Esophagus (tissue), 2 donors: ENCODE results near the gene SLC16A3. TPM values are rescaled to one million over a fixed set of nuclear protein-coding genes. Genes with fewer than 3 reads are reported as not detected.

Experiments
- H3K27ac ChIP-seq, 2 donors: one replicate each; pipeline ENCODE4 v1.5.1; 2013; ENCODE audit warnings: low read depth in 2 of 2, mild to moderate bottlenecking in 2 of 2, inconsistent platforms in 1 of 2, low read length in 1 of 2, moderate library complexity in 1 of 2
- H3K27me3 ChIP-seq, 2 donors: one replicate each; pipeline ENCODE4 v1.6.1; 2013; ENCODE audit warnings: low read length in 2 of 2, control low read depth in 1 of 2, mild to moderate bottlenecking in 1 of 2; ENCODE audit not compliant: insufficient read depth in 2 of 2, control insufficient read depth in 1 of 2
- H3K36me3 ChIP-seq, 2 donors: one replicate each; pipeline ENCODE4 v1.6.1; 2013; ENCODE audit warnings: low read length in 1 of 2; ENCODE audit not compliant: control insufficient read depth in 2 of 2, insufficient read depth in 2 of 2
- H3K4me1 ChIP-seq, 2 donors: one replicate each; pipeline ENCODE4 v1.6.1; 2013; ENCODE audit warnings: low read length in 1 of 2; ENCODE audit not compliant: control insufficient read depth in 2 of 2, insufficient read depth in 2 of 2
- H3K4me3 ChIP-seq, 2 donors: one replicate each; pipeline ENCODE4 v1.5.1; 2013; ENCODE audit warnings: low read length in 2 of 2, mild to moderate bottlenecking in 2 of 2, low read depth in 1 of 2, moderate library complexity in 1 of 2
- H3K9me3 ChIP-seq, 2 donors: one replicate each; pipeline ENCODE4 v1.6.1; 2013; ENCODE audit warnings: mild to moderate bottlenecking in 2 of 2, low read depth in 1 of 2, low read length in 1 of 2, moderate library complexity in 1 of 2; ENCODE audit not compliant: control insufficient read depth in 2 of 2, insufficient read depth in 1 of 2
- WGBS, 2 donors: extraction: QIAGEN DNeasy Blood & Tissue Kit; methylation state at CpG; one replicate each; pipeline ENCODE4 v1.1.7; 2013; 5-methylcytosine and 5-hydroxymethylcytosine counted together
- polyA plus RNA-seq, 2 donors: library from polyadenylated mRNA; stranded (reverse); fragments of 200-250 nt; gene quantifications; one replicate each; pipeline ENCODE4 v1.2.3, GENCODE V29; 2013
- donor health status: healthy with polysubstance abuse.
- donor health status: Bipolar disorder and iron deficiency.

SLC16A3 gene
- polyA plus RNA-seq, 2 donors: 17.5 to 41.0 TPM

GRCh38 chr17:82235775-82236141 is 6.9 kb downstream of the SLC16A3 start:
- Histone ChIP-seq H3K27me3 (no peaks in the 10 kb centered on the region), H3K4me3 (peak overlapping the region in 1 of 2 donors; percentile 3), H3K4me1 (peaks cover 17 to 46% of the 10 kb centered on the region in 2 donors), H3K9me3 (no peaks in the 10 kb centered on the region), H3K36me3 (peaks cover 0 to 8% of the 10 kb centered on the region in 2 donors), H3K27ac (peak overlapping the region; percentile 42)
- WGBS, 2 donors: 51 to 69% methylated on average over 14 to 15 of the region's 15 CpGs

GRCh38 chr17:82236142-82236971 is 7.5 kb downstream of the SLC16A3 start:
- H3K36me3 ChIP-seq: peaks cover 0 to 14% of the 10 kb centered on the region in 2 donors
- peaks cover 22 to 51% of the 10 kb centered on the region in 2 donors for H3K4me1 ChIP-seq
- H3K27me3 ChIP-seq: no peaks in the 10 kb centered on the region
- peak overlapping the region in 1 of 2 donors; percentile 3 for H3K4me3 ChIP-seq
- no peaks in the 10 kb centered on the region for H3K9me3 ChIP-seq
- peak overlapping the region; percentile 42 for H3K27ac ChIP-seq
- 41% methylated on average over 42 to 44 of the region's 44 CpGs for WGBS, 2 donors

GRCh38 chr17:82237083-82237745 is 8.4 kb downstream of the SLC16A3 start:
- H3K36me3 ChIP-seq: peaks cover 0 to 14% of the 10 kb centered on the region in 2 donors
- no peak overlapping the region for H3K27ac ChIP-seq
- no peak overlapping the region for H3K4me3 ChIP-seq
- 93 to 94% methylated on average over 57 to 59 of the region's 59 CpGs for WGBS, 2 donors
- no peaks in the 10 kb centered on the region for H3K27me3 ChIP-seq
- peaks cover 25 to 58% of the 10 kb centered on the region in 2 donors for H3K4me1 ChIP-seq
- H3K9me3 ChIP-seq: no peaks in the 10 kb centered on the region

- peak overlapping the region; percentile 68 to 83 for H3K27ac ChIP-seq
These were observed 9.1 kb downstream of the SLC16A3 start for GRCh38 chr17:82237746-82238471.

GRCh38 chr17:82238472-82239201 is 9.8 kb downstream of the SLC16A3 start:
- no peaks in the 10 kb centered on the region for H3K27me3 ChIP-seq
- H3K4me1 ChIP-seq: peaks cover 25 to 67% of the 10 kb centered on the region in 2 donors
- H3K9me3 ChIP-seq: no peaks in the 10 kb centered on the region
- H3K36me3 ChIP-seq: peaks cover 6 to 20% of the 10 kb centered on the region in 2 donors
- 19 to 27% methylated on average over 33 of the region's 33 CpGs for WGBS, 2 donors
- peak overlapping the region; percentile 68 to 83 for H3K27ac ChIP-seq
- no peak overlapping the region for H3K4me3 ChIP-seq

More at GRCh38 chr17:82237746-82238471, 9.1 kb downstream of the SLC16A3 start:
- Histone ChIP-seq H3K4me1 (peaks cover 25 to 63% of the 10 kb centered on the region in 2 donors), H3K27me3 (no peaks in the 10 kb centered on the region), H3K36me3 (peaks cover 0 to 14% of the 10 kb centered on the region in 2 donors), H3K9me3 (no peaks in the 10 kb centered on the region), H3K4me3 (no peak overlapping the region)
- WGBS, 2 donors: 61 to 69% methylated on average over 32 to 34 of the region's 34 CpGs

- Histone ChIP-seq H3K9me3 (no peaks in the 10 kb centered on the region), H3K27ac (peak overlapping the region; percentile 46 to 83), H3K36me3 (peaks cover 7 to 27% of the 10 kb centered on the region in 2 donors), H3K4me3 (no peak overlapping the region), H3K27me3 (no peaks in the 10 kb centered on the region), H3K4me1 (peaks cover 25 to 62% of the 10 kb centered on the region in 2 donors)
- 66 to 71% methylated on average over 17 of the region's 17 CpGs for WGBS, 2 donors
These were observed 10.6 kb downstream of the SLC16A3 start for GRCh38 chr17:82239401-82239925.

GRCh38 chr17:82239926-82240505 is 11.2 kb downstream of the SLC16A3 start:
- H3K4me3 ChIP-seq: no peak overlapping the region
- 84 to 86% methylated on average over 18 to 22 of the region's 22 CpGs for WGBS, 2 donors
- H3K36me3 ChIP-seq: peaks cover 7 to 33% of the 10 kb centered on the region in 2 donors
- H3K27ac ChIP-seq: peak overlapping the region in 1 of 2 donors; percentile 83
- H3K27me3 ChIP-seq: no peaks in the 10 kb centered on the region
- H3K4me1 ChIP-seq: peaks cover 20 to 57% of the 10 kb centered on the region in 2 donors
- no peaks in the 10 kb centered on the region for H3K9me3 ChIP-seq

- 70 to 75% methylated on average over 18 to 20 of the region's 20 CpGs for WGBS, 2 donors
- peaks cover 7 to 39% of the 10 kb centered on the region in 2 donors for H3K36me3 ChIP-seq
These were observed 11.8 kb downstream of the SLC16A3 start for GRCh38 chr17:82240506-82241182.

More at GRCh38 chr17:82240506-82241182, 11.8 kb downstream of the SLC16A3 start:
- Histone ChIP-seq H3K27ac (peak overlapping the region; percentile 65 to 81), H3K4me3 (no peak overlapping the region), H3K4me1 (peaks cover 18 to 55% of the 10 kb centered on the region in 2 donors), H3K9me3 (no peaks in the 10 kb centered on the region), H3K27me3 (no peaks in the 10 kb centered on the region)
